Activated CD8-positive, alpha-beta memory T cell treated with anti-CD3 and anti-CD28 coated beads, Interleukin-2, amount 10 ng/mL, durations not matched to agents 7 days and 5 days (primary cell): ENCODE data around the gene SACS. TPM values are rescaled to one million over a fixed set of nuclear protein-coding genes. Genes with fewer than 3 reads are reported as not detected.

Source experiments
- ATAC-seq: fragments of 150-1000 bp; cut with Tn5 transposase; one replicate; pipeline ENCODE4 v1.10.0; 2021; ENCODE audit warnings: moderate library complexity
- CTCF ChIA-PET: fragments of 350-600 bp; sonication (Branson Sonifier 250); formaldehyde crosslinking; loops from one replicate; lab custom pipeline; 2021; ENCODE audit warnings: antibody characterized with exemption; lab: Charles Lee
- DNase-seq: peaks from one replicate; pipeline ENCODE4 v3.0.0-alpha.2; 2020
- H3K27ac Mint-ChIP-seq: one replicate; pipeline ENCODE4 v1.8.0; 2021; ENCODE audit warnings: mild to moderate bottlenecking, mixed read lengths
- H3K27me3 Mint-ChIP-seq: one replicate; pipeline ENCODE4 v1.8.0; 2021; ENCODE audit warnings: mixed read lengths
- H3K36me3 Mint-ChIP-seq: one replicate; pipeline ENCODE4 v1.8.0; 2021; ENCODE audit warnings: mild to moderate bottlenecking, mixed read lengths
- H3K4me1 Mint-ChIP-seq: one replicate; pipeline ENCODE4 v1.8.0; 2021; ENCODE audit warnings: mixed read lengths
- H3K4me3 Mint-ChIP-seq: one replicate; pipeline ENCODE4 v1.8.0; 2021; ENCODE audit warnings: mild to moderate bottlenecking, moderate library complexity, mixed read lengths
- H3K9me3 Mint-ChIP-seq: one replicate; pipeline ENCODE4 v1.8.0; 2022; ENCODE audit warnings: low read depth, mixed read lengths
- total RNA-seq, 2 experiments: library from RNA; stranded (reverse); gene quantifications; one replicate each; pipeline ENCODE4 v1.2.3, GENCODE V29; 2021

The SACS gene
- 10 to 100 TPM; 24.0 to 28.4 TPM for total RNA-seq

GRCh38 chr13:23433171-23434153 is at the start of gene SACS:
TSS of gene SACS (minus strand) at chr13:23433702. CDS start at chr13:23411239, 22,463 bp downstream.
- H3K4me1 Mint-ChIP-seq = peaks cover 1% of the 10 kb centered on the region
- DNase-seq (no peak), ATAC-seq (no peak)
- CTCF ChIA-PET = no interaction called here
- H3K9me3 Mint-ChIP-seq = no peaks in the 10 kb centered on the region
- peaks cover 38% of the 10 kb centered on the region for H3K27me3 Mint-ChIP-seq
- no peak within 1 kb of the TSS for H3K4me3 Mint-ChIP-seq
- no peaks in the 10 kb centered on the region for H3K36me3 Mint-ChIP-seq
- no peak within 1 kb of the TSS for H3K27ac Mint-ChIP-seq

GRCh38 chr13:23480324-23480723 is 46.8 kb upstream of the SACS start:
- CTCF ChIA-PET = interaction anchor here (0.7 to 1.6 kb wide), 2 partner anchors 14 to 258 kb away, joined by 3 to 8 read pairs; no protein-coding TSS in a partner anchor
- H3K4me3 Mint-ChIP-seq = no peak overlapping the region
- H3K4me1 Mint-ChIP-seq = no peaks in the 10 kb centered on the region
- no peak for DNase-seq
- H3K9me3 Mint-ChIP-seq = peaks cover 9% of the 10 kb centered on the region
- H3K27ac Mint-ChIP-seq = no peak overlapping the region
- ATAC-seq = no peak
- H3K36me3 Mint-ChIP-seq = peaks cover 1% of the 10 kb centered on the region
- peaks cover 40% of the 10 kb centered on the region for H3K27me3 Mint-ChIP-seq

GRCh38 chr13:23477101-23477500 is 43.6 kb upstream of the SACS start:
- H3K4me1 Mint-ChIP-seq = no peaks in the 10 kb centered on the region
- no peak overlapping the region for H3K4me3 Mint-ChIP-seq
- ATAC-seq (no peak), DNase-seq (no peak)
- CTCF ChIA-PET = no interaction called here
- H3K36me3 Mint-ChIP-seq = peaks cover 1% of the 10 kb centered on the region
- no peak overlapping the region for H3K27ac Mint-ChIP-seq
- peaks cover 9% of the 10 kb centered on the region for H3K9me3 Mint-ChIP-seq
- H3K27me3 Mint-ChIP-seq = peaks cover 32% of the 10 kb centered on the region

- H3K27ac Mint-ChIP-seq = no peak overlapping the region
- no peak overlapping the region for H3K4me3 Mint-ChIP-seq
- no peaks in the 10 kb centered on the region for H3K4me1 Mint-ChIP-seq
- no peaks in the 10 kb centered on the region for H3K9me3 Mint-ChIP-seq
- no peak for ATAC-seq
- CTCF ChIA-PET = no interaction called here
- peaks cover 49% of the 10 kb centered on the region for H3K27me3 Mint-ChIP-seq
- DNase-seq = no peak
- no peaks in the 10 kb centered on the region for H3K36me3 Mint-ChIP-seq
These were observed 39.7 kb upstream of the SACS start for GRCh38 chr13:23473221-23473620.

- CTCF ChIA-PET = no interaction called here
- ATAC-seq = no peak
These were observed 38.7 kb upstream of the SACS start for GRCh38 chr13:23472189-23472588.

GRCh38 chr13:23470790-23471614 is 37.5 kb upstream of the SACS start:
- Mint-ChIP-seq H3K4me3 (no peak overlapping the region), H3K27me3 (peaks cover 39% of the 10 kb centered on the region), H3K9me3 (no peaks in the 10 kb centered on the region), H3K27ac (no peak overlapping the region), H3K4me1 (peaks cover 6% of the 10 kb centered on the region), H3K36me3 (no peaks in the 10 kb centered on the region)
- ATAC-seq (no peak), DNase-seq (no peak)
- CTCF ChIA-PET = interaction anchor here (1.1 kb wide), 1 partner anchor 104 kb away, joined by 3 read pairs; no protein-coding TSS in a partner anchor

More at GRCh38 chr13:23472189-23472588, 38.7 kb upstream of the SACS start:
- DNase-seq = no peak
- Mint-ChIP-seq H3K9me3 (no peaks in the 10 kb centered on the region), H3K27ac (no peak overlapping the region), H3K4me3 (no peak overlapping the region), H3K4me1 (peaks cover under 1% of the 10 kb centered on the region), H3K27me3 (peaks cover 44% of the 10 kb centered on the region), H3K36me3 (no peaks in the 10 kb centered on the region)

- CTCF ChIA-PET = interaction anchor here (1.1 kb wide), 1 partner anchor 105 kb away, joined by 3 read pairs; no protein-coding TSS in a partner anchor
- no peak for ATAC-seq
- Mint-ChIP-seq H3K36me3 (no peaks in the 10 kb centered on the region), H3K9me3 (no peaks in the 10 kb centered on the region), H3K27ac (no peak overlapping the region), H3K4me3 (no peak overlapping the region), H3K27me3 (peaks cover 40% of the 10 kb centered on the region), H3K4me1 (peaks cover 8% of the 10 kb centered on the region)
- no peak for DNase-seq
These were observed 36.5 kb upstream of the SACS start for GRCh38 chr13:23469951-23470421.

- no peak overlapping the region for H3K27ac Mint-ChIP-seq
- peaks cover 8% of the 10 kb centered on the region for H3K4me1 Mint-ChIP-seq
- ATAC-seq = no peak
- H3K4me3 Mint-ChIP-seq = no peak overlapping the region
- DNase-seq = no peak
- H3K36me3 Mint-ChIP-seq = no peaks in the 10 kb centered on the region
- H3K27me3 Mint-ChIP-seq = peaks cover 37% of the 10 kb centered on the region
- H3K9me3 Mint-ChIP-seq = no peaks in the 10 kb centered on the region
- CTCF ChIA-PET = interaction anchor here (3.2 kb wide), 1 partner anchor 431 kb away, joined by 14 read pairs; no protein-coding TSS in a partner anchor
These were observed 35.3 kb upstream of the SACS start for GRCh38 chr13:23468811-23469210.

GRCh38 chr13:23467932-23468278 is 34.4 kb upstream of the SACS start:
- H3K36me3 Mint-ChIP-seq = no peaks in the 10 kb centered on the region
- CTCF ChIA-PET = interaction anchor here (1.2 to 3.2 kb wide), 4 partner anchors 10 to 432 kb away, joined by 3 to 14 read pairs (median 6); no protein-coding TSS in a partner anchor

GRCh38 chr13:23467048-23467931 is 33.8 kb upstream of the SACS start:
- Mint-ChIP-seq H3K4me1 (peaks cover 8% of the 10 kb centered on the region), H3K36me3 (no peaks in the 10 kb centered on the region), H3K27ac (no peak overlapping the region), H3K27me3 (peaks cover 45% of the 10 kb centered on the region), H3K4me3 (no peak overlapping the region), H3K9me3 (no peaks in the 10 kb centered on the region)
- no peak for DNase-seq
- ATAC-seq = no peak
- CTCF ChIA-PET = interaction anchor here (0.6 to 3.2 kb wide), 7 partner anchors 9 to 432 kb away, joined by 3 to 14 read pairs (median 4); partner anchors contain the start of gene C1QTNF9B

More at GRCh38 chr13:23467932-23468278, 34.4 kb upstream of the SACS start:
- no peaks in the 10 kb centered on the region for H3K9me3 Mint-ChIP-seq
- ATAC-seq = no peak
- DNase-seq = no peak
- H3K4me3 Mint-ChIP-seq = no peak overlapping the region
- H3K4me1 Mint-ChIP-seq = peaks cover 8% of the 10 kb centered on the region
- no peak overlapping the region for H3K27ac Mint-ChIP-seq
- H3K27me3 Mint-ChIP-seq = peaks cover 43% of the 10 kb centered on the region

GRCh38 chr13:23466144-23467002 is 32.9 kb upstream of the SACS start:
- Mint-ChIP-seq H3K27ac (no peak overlapping the region), H3K36me3 (no peaks in the 10 kb centered on the region), H3K27me3 (peaks cover 45% of the 10 kb centered on the region), H3K4me3 (peak overlapping the region; percentile 51), H3K4me1 (peaks cover 8% of the 10 kb centered on the region), H3K9me3 (no peaks in the 10 kb centered on the region)
- CTCF ChIA-PET = interaction anchor here (0.6 to 3.2 kb wide), 7 partner anchors 14 to 433 kb away, joined by 3 to 14 read pairs (median 4); partner anchors contain the start of genes C1QTNF9B and MIPEP
- DNase-seq (peak; percentile 76), ATAC-seq (peak; percentile 92)
